WI38 (cell line): Measurements from ENCODE around the gene ERCC5.

ENCODE experiments used
- H3K4me3 ChIP-seq: 2 replicates; pipeline ENCODE4 v1.5.1; 2011; ENCODE audit warnings: low read depth, mild to moderate bottlenecking, control low read depth, low read length
- CTCF ChIP-seq: IDR thresholded peaks from 2 replicates; pipeline ENCODE4 v1.5.1; 2012; ENCODE audit warnings: low read depth, mild to moderate bottlenecking, control low read depth, low read length

ERCC5 gene

GRCh38 chr13:102903659-102904407 lies 58.0 kb downstream of the ERCC5 start:
- no peak overlapping the region for H3K4me3 ChIP-seq
- peak; percentile 30; the same call in 1 of the 2 replicates for TF ChIP-seq CTCF

- H3K4me3 ChIP-seq: no peak overlapping the region
- no peak for TF ChIP-seq CTCF
These were observed 58.6 kb downstream of the ERCC5 start for GRCh38 chr13:102904408-102904862.

GRCh38 chr13:102905905-102906771 lies 60.3 kb downstream of the ERCC5 start:
- no peak for TF ChIP-seq CTCF

GRCh38 chr13:102907016-102907756 lies 61.4 kb downstream of the ERCC5 start:
- no peak overlapping the region for H3K4me3 ChIP-seq
- no peak for TF ChIP-seq CTCF

More at GRCh38 chr13:102905905-102906771, 60.3 kb downstream of the ERCC5 start:
- H3K4me3 ChIP-seq: no peak overlapping the region

DNA sequence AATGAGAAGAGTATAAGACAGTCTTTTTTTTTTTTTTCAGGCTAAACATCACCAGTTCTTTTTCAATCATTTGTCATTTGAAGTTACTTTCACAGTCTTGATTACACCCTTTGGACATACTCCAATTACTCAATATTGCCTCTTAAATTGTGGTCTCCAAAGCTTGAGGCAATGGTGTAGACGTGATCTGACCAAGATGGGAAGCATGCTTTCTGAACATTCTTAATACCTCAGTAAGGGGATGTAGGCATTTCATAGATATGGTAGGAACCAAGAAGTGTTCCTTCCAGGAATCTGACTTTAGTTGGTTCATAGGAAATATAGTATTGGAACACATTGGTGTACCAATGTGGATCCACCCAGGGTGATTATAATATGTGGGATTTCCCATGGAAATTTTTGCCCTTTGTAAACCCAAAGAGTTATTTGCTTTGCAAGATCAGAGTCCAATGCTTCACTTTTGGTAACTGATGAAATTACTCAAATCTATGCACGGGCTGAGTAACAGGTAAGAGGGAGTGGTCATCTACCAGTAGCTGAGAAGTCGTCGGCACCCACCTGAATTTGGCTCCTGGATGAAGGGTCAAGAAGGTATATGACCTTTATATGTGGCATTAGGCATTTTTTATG lies 62.2 kb downstream of the ERCC5 start:
- TF ChIP-seq CTCF: no peak
- no peak overlapping the region for H3K4me3 ChIP-seq

- no peak overlapping the region for H3K4me3 ChIP-seq
These were observed 64.1 kb downstream of the ERCC5 start for GRCh38 chr13:102909971-102910370.

More at GRCh38 chr13:102909971-102910370, 64.1 kb downstream of the ERCC5 start:
- no peak for TF ChIP-seq CTCF
